Hematopoietic multipotent progenitor cell treated with erythropoietin and hydrocortisone succinate and interleukin-3 and kit ligand, for 8 days (in vitro differentiated cells): Measurements from ENCODE around the gene CIAO2A.

Experiments
- DNase-seq: peaks from one replicate; pipeline ENCODE4 v3.0.0-alpha.2; 2015

Gene CIAO2A

GRCh38 chr15:64037966-64038365 lies 55.7 kb downstream of the CIAO2A start:
- no peak for DNase-seq

- DNase-seq = no peak
Observed at GRCh38 chr15:64037116-64037515, 56.5 kb downstream of the CIAO2A start.

- no peak for DNase-seq
Observed at GRCh38 chr15:64035525-64035924, 58.1 kb downstream of the CIAO2A start.

GRCh38 chr15:64034519-64034918 lies 59.1 kb downstream of the CIAO2A start:
- no peak for DNase-seq

DNA sequence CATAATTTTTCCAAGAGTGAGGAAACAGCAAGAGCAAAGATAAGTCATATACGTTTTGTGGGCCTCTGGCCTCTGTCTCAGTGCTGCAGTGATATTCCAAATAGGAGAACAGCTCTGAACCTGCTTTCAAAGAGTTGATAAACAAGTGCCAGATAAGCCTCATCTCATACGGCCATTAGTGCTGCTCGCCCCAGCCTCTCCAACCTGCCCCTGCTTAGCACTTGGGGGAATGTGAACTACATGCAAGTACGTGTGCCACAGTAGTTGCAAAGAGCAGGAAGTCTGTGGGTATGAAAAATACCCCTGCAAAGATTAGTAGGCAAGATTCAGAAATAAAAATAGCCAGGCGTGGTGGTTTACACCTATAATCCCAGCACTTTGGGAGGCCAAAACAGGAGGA lies 61.3 kb downstream of the CIAO2A start:
- DNase-seq = no peak

- no peak for DNase-seq
Observed at GRCh38 chr15:64030123-64030522, 63.5 kb downstream of the CIAO2A start.

- no peak for DNase-seq
Observed at GRCh38 chr15:64029633-64030032, 64.0 kb downstream of the CIAO2A start.

- DNase-seq = no peak
Observed at GRCh38 chr15:64029110-64029509, 64.5 kb downstream of the CIAO2A start.

DNA sequence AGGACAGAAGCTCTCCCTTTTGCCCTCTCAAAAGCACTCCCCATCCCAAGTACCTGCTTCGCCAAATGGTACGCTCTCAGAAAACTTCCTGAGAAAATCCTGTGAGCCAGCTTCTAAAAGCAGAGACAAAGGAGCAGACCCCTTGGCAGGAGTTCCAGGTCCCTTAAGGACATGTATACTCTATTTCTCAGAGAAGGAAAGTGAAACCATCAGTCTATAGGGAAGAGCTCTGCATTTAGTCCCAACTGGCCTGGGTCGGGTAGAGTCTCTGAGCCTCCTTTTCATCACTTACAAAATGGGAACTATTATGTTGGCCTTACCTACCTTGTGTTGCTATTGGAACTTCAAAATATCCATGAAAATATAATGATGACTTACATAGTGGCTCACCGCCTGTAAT lies 67.0 kb downstream of the CIAO2A start:
- DNase-seq = no peak

DNA sequence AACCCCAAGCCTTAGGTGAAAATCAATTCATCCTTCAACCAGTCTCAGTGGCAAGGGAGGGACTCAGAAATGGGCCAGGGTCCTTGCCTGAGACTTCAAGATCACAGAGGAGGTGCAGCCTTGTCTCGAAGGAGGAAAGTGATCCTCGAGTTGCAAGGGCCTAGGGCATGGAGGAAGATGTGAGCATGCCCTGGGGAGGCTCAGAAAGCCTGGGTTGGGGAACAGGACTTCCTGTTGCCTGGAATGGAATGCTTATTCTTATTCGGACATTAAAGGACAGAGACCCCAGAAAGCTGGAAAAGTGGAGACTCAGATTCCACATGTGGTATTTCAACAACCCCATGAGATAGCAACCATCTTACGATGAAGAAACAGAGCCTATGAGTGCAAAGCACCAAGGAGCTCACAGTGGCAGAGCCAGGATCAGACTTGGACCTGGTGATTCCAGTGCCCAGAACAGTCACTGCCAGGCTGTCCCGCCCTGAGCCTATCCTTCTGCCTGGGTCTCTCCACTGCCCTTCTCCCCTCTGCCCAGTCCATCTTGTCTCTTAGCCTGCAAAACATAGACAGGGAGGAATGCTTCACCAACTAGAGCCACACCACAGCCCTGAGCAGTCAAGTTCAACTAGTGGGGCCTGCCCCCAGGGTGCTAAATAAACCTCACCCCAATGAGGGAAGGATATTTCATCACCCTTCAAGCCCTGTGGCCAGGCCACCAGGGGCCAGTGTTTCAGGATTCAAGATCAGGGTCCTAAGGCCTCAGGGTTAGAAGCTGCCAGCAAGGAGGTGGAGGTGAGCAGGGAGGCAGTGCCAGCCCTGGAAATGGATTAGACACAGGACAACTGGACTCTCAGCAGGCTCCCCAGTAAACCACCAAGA lies 69.2 kb downstream of the CIAO2A start:
- no peak for DNase-seq

DNA sequence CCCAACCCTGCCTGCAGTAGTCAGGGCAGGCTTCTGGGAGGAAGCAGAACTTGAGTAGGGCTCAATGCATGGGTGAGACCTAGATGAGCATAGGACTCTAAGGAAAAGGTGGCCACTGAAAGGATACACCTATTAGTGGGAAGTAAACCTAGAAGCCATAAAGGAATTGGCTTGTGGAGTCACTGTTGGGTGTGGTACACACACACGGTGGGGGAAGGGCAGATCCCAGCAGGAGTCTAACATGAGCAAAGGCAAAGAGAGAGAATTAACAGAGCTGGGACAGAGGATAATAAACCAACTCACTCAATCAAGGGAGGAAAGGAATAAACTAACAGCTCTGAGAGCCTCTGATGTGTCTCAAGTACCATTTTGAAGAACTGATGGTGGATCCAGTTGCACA lies 70.4 kb downstream of the CIAO2A start:
- DNase-seq = no peak

GRCh38 chr15:64022571-64022970 lies 71.1 kb downstream of the CIAO2A start:
- no peak for DNase-seq
